Measurements from ENCODE around the gene GMDS. TPM values are rescaled to one million over a fixed set of nuclear protein-coding genes. Genes with fewer than 3 reads are reported as not detected.

Gene GMDS
- total and polyA plus RNA-seq, 2 of the 8 experiments (the other 6 are each of a cell fraction or from before 2014, with no cell fraction given): 16.8 to 50.0 TPM

DNA sequence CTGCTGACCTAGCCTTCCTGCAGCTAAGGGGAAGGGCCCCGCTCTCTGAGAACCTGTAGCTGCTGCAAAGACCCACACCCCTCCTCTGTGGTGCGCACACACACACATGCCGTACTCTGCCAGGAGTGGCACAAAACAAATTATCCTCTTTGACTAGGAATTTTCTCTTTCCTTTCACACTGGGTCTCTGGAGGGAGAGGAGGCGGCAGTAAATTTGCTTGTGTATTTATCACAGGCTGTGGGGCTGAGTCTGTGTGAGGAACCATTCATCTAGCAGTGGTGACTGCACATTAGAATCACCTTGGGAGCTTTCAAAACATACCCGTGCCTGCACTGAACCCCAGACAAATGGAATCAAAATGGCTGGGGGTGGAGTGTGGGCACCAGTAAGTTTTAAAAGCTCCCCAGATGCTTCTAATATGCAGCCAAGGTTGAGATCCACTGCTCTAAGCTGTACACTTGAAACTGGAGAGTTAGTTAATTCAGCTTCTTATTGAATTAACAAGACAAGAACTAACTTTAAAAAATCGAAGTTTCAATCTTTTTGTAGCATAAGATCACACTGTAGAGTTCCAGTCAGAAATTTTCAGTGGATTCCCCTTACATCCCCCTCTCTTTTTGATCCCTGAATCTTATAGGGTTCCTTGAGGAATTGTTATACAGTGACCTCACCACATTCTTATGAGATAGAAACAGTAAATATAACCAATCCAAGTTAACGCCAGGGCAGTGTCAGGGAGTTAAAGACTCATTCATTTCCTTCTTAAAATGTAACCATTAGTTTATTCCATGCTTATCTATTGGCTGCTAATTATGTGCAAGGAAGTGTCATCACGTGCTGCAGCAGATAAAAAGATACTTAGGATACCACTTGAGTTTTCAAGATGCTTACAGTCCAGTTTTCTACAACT is 29.8 kb upstream of the GMDS start:
- FAIRE-seq (no peak), DNase-seq (ENCODE audit: low read depth in 1 of 2, low spot score in 2 of 2) (no peak)
- Histone ChIP-seq H3K27ac (ENCODE audit: low read depth, low read length) (no peak overlapping the region), H3K36me3 (ENCODE audit: control insufficient read depth in 2 of 4, insufficient read depth in 4 of 4, low read length in 3 of 4) (no peaks in the 10 kb centered on the region), H3K18ac (ENCODE audit: extremely low read depth, low read length) (no peak overlapping the region), H4K20me1 (replicated peaks in 1 of 2; ENCODE audit: control insufficient read depth in 1 of 2, insufficient read depth in 2 of 2, low read length in 2 of 2) (no peaks in the 10 kb centered on the region), H2BK120ac (replicated peaks; ENCODE audit: low read depth, low read length) (no peak overlapping the region), H3K23ac (ENCODE audit: insufficient read length) (no peak overlapping the region), H3K23me2 (ENCODE audit: low read depth, low read length) (no peaks in the 10 kb centered on the region), H3K56ac (replicated peaks; ENCODE audit: insufficient read length, low read depth, low read length) (no peak overlapping the region), H4K91ac (replicated peaks; ENCODE audit: insufficient read length, low read length) (no peak overlapping the region), H3K4ac (replicated peaks; ENCODE audit: insufficient read length, low read depth, low read length) (no peak overlapping the region), H3K79me2 (ENCODE audit: control insufficient read depth in 1 of 2, insufficient read depth in 2 of 2, low read length in 2 of 2) (no peaks in the 10 kb centered on the region), H3K9ac (replicated peaks in 1 of 4; ENCODE audit: extremely low read depth in 1 of 4, low read depth in 3 of 4, low read length in 3 of 4) (no peak overlapping the region), H2BK12ac (ENCODE audit: low read depth, low read length) (no peak overlapping the region), H3K4me3 (ENCODE audit: extremely low read depth in 1 of 4, insufficient read depth in 2 of 4, low read depth in 3 of 4, low read length in 4 of 4) (no peak overlapping the region), H4K8ac (ENCODE audit: extremely low read depth, insufficient read depth, low read length) (no peak overlapping the region), H3K14ac (ENCODE audit: insufficient read length) (no peak overlapping the region), H3K4me2 (ENCODE audit: insufficient read depth in 1 of 2, low read depth in 2 of 2, low read length in 2 of 2) (no peak overlapping the region), H3K79me1 (ENCODE audit: low read depth, low read length) (no peaks in the 10 kb centered on the region), H3K9me3 (ENCODE audit: insufficient read depth in 2 of 2, low read depth in 1 of 2, low read length in 1 of 2) (no peaks in the 10 kb centered on the region), H2AFZ (ENCODE audit: low read length) (no peak overlapping the region), H4K5ac (ENCODE audit: insufficient read length, low read depth, low read length) (no peak overlapping the region), H2BK15ac (ENCODE audit: low read length) (0 out of 2 replicates have a peak overlapping the region, but pooled peaks have one; percentile 46), H2BK20ac (ENCODE audit: low read length) (no peak overlapping the region), H2BK5ac (ENCODE audit: low read depth, low read length) (no peak overlapping the region), H2AK5ac (ENCODE audit: low read depth, low read length) (no peak overlapping the region), H3K27me3 (replicated peaks in 1 of 4; ENCODE audit: control insufficient read depth in 3 of 4, extremely low read depth in 1 of 4, insufficient read depth in 3 of 4, low read length in 3 of 4) (no peaks in the 10 kb centered on the region), H3K4me1 (replicated peaks in 1 of 4; ENCODE audit: control insufficient read depth in 3 of 4, insufficient read depth in 4 of 4, low read length in 3 of 4) (no peaks in the 10 kb centered on the region)
- POLR2A ChIA-PET (ENCODE audit: partially characterized antibody): no interaction called here
- CTCF ChIA-PET (ENCODE audit: partially characterized antibody): interaction anchor here (1.4 kb wide), 1 partner anchor 78 kb away, joined by 3 read pairs; no protein-coding TSS in a partner anchor
- 92% methylated on average over 8 of the region's 8 CpGs; no CpG with 5 or more reads in 1 of the 2 experiments for WGBS, 2 experiments (ENCODE audit: extremely low coverage in 1 of 2, insufficient coverage in 1 of 2, insufficient read length in 1 of 2, insufficient replicate concordance in 2 of 2, low coverage in 1 of 2, low lambda C conversion rate in 2 of 2, missing lambda C conversion rate in 1 of 2)
- TF ChIP-seq BCL11A (IDR thresholded peaks at IDR 0.05; ENCODE audit: low read depth in 2 of 2, low read length in 2 of 2) (no peak), GTF2F1 (IDR thresholded peaks at IDR 0.05; ENCODE audit: borderline replicate concordance, low read depth, low read length) (no peak), RAD21 (IDR thresholded peaks at IDR 0.05 in 1 of 2, conservative IDR thresholded peaks at IDR 0.05 in 1 of 2; ENCODE audit: low read depth in 2 of 2, low read length in 2 of 2) (no peak), TCF12 (IDR thresholded peaks at IDR 0.05; ENCODE audit: low read depth, low read length) (no peak), GABPA (IDR thresholded peaks at IDR 0.05; ENCODE audit: borderline replicate concordance, insufficient read depth, low read length) (no peak), SP2 (IDR thresholded peaks at IDR 0.05; ENCODE audit: low read length) (no peak), TAF1 (IDR thresholded peaks at IDR 0.05; ENCODE audit: low read depth, low read length) (no peak), HDAC2 (IDR thresholded peaks at IDR 0.05; ENCODE audit: borderline replicate concordance in 1 of 2, low read depth in 2 of 2, low read length in 2 of 2) (no peak)
